Mucosa of rectum (tissue), 2 donors: ENCODE measurements around the gene PIGT.

Source experiments
- H3K27ac ChIP-seq, 2 donors: one replicate each; pipeline ENCODE4 v1.7.0; 2013; ENCODE audit warnings: inconsistent platforms in 2 of 2, low read depth in 2 of 2, low read length in 2 of 2
- H3K27me3 ChIP-seq, 2 donors: one replicate each; pipeline ENCODE4 v1.7.0; 2013; ENCODE audit warnings: low read length in 2 of 2; ENCODE audit not compliant: control insufficient read depth in 2 of 2, insufficient read depth in 2 of 2
- H3K36me3 ChIP-seq, 2 donors: one replicate each; pipeline ENCODE4 v1.7.0; 2013; ENCODE audit warnings: low read length in 2 of 2; ENCODE audit not compliant: control insufficient read depth in 2 of 2, insufficient read depth in 2 of 2
- H3K4me1 ChIP-seq, 2 donors: one replicate each; pipeline ENCODE4 v1.7.0; 2013; ENCODE audit warnings: low read length in 2 of 2, mild to moderate bottlenecking in 1 of 2; ENCODE audit not compliant: control insufficient read depth in 2 of 2, insufficient read depth in 2 of 2
- H3K4me3 ChIP-seq, 2 donors: one replicate each; pipeline ENCODE4 v1.7.0; 2013; ENCODE audit warnings: low read length in 2 of 2
- H3K9ac ChIP-seq, 2 donors: one replicate each; pipeline ENCODE4 v1.7.0; 2013; ENCODE audit warnings: low read length in 2 of 2, low read depth in 1 of 2, mild to moderate bottlenecking in 1 of 2
- H3K9me3 ChIP-seq, 2 donors: one replicate each; pipeline ENCODE4 v1.7.0; 2013; ENCODE audit warnings: low read length in 2 of 2; ENCODE audit not compliant: control insufficient read depth in 2 of 2
- donor health status: healthy.
- donor health status: Normal muscosa, but diverticular disease.

The PIGT gene

DNA sequence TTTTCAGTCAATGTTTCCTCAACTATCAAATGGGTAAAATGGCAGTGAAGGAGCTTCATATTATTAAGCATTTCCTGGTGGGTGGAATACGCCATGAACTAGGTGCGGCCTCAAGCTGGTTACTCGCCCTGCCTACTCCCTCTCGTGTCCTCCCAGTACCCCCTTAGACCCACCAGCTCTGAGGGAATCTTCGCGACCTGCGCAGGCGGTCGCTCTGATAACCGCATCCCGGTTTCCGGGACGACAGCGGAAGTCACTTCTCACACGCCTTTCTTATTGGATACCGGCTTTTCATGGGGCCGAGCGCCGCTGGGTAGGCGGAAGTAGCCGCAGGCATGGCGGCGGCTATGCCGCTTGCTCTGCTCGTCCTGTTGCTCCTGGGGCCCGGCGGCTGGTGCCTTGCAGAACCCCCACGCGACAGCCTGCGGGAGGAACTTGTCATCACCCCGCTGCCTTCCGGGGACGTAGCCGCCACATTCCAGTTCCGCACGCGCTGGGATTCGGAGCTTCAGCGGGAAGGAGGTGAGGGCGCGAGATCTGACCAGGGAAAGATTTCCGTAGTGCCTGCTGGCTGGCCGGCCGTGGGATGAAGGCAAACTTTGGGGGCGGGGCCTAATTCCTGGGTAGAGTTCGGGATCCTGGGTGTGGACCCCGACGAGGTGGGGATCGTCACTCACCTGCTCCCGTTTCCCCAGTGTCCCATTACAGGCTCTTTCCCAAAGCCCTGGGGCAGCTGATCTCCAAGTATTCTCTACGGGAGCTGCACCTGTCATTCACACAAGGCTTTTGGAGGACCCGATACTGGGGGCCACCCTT lies at the start of gene PIGT:
Gene PIGT (plus strand): TSS at position 320 of the 816 bp plus-strand sequence. CDS start 16 bp downstream, at position 336.
- no peaks in the 10 kb centered on the region for H3K9me3 ChIP-seq
- H3K36me3 ChIP-seq, result peaks cover 12 to 25% of the 10 kb centered on the region in 2 donors
- peak within 1 kb of the TSS; percentile 89 to 94 for H3K9ac ChIP-seq
- peak within 1 kb of the TSS; percentile 85 to 87 for H3K27ac ChIP-seq
- H3K27me3 ChIP-seq, result no peaks in the 10 kb centered on the region
- peak within 1 kb of the TSS; percentile 92 to 97 for H3K4me3 ChIP-seq
- H3K4me1 ChIP-seq, result peaks cover 50 to 63% of the 10 kb centered on the region in 2 donors

DNA sequence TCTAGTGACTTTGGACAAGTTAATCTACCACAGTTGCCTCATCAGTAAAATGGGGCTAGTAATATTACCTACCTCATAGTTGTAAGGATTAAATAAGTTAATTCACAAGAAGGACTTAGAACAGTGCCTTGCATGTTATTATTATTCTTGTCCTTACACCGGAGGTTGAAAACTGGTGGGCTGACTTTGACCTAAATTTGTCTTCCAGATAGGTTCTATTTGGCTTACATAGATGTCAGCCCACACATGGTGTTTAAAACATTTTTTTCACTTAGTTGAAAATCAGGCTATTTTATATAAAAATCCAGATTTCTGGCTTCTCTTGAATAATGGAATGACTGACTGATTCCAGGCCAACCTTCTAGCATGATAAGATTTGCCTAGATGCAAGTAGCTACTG lies 49.7 kb upstream of the PIGT start:
- peaks cover 23 to 26% of the 10 kb centered on the region in 2 donors for H3K4me1 ChIP-seq

DNA sequence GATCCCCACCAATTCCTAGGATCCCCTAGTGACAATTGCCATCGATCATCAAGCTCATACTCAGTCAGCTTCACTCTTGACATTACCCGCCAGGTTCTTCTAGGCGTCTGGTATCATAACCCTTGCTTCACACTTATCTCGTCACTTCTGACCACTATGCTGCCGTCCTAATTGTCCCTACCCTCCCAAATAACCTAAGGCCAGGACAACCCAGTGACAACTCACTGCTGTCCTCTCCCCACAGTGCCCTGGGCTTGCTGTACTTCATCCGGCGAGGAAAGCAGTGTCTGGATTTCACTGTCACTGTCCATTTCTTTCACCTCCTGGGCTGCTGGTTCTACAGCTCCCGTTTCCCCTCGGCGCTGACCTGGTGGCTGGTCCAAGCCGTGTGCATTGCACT lies 49.3 kb upstream of the PIGT start:
- Histone ChIP-seq H3K36me3 (peaks cover 25 to 30% of the 10 kb centered on the region in 2 donors), H3K4me1 (peaks cover 23 to 26% of the 10 kb centered on the region in 2 donors), H3K9me3 (no peaks in the 10 kb centered on the region), H3K9ac (no peak overlapping the region), H3K27me3 (no peaks in the 10 kb centered on the region), H3K4me3 (no peak overlapping the region), H3K27ac (no peak overlapping the region)

More for the DNA sequence above, 49.7 kb upstream of the PIGT start:
- no peaks in the 10 kb centered on the region for H3K9me3 ChIP-seq
- H3K4me3 ChIP-seq, result no peak overlapping the region
- no peaks in the 10 kb centered on the region for H3K27me3 ChIP-seq
- peaks cover 25 to 30% of the 10 kb centered on the region in 2 donors for H3K36me3 ChIP-seq
- H3K9ac ChIP-seq, result no peak overlapping the region
- H3K27ac ChIP-seq, result no peak overlapping the region

DNA sequence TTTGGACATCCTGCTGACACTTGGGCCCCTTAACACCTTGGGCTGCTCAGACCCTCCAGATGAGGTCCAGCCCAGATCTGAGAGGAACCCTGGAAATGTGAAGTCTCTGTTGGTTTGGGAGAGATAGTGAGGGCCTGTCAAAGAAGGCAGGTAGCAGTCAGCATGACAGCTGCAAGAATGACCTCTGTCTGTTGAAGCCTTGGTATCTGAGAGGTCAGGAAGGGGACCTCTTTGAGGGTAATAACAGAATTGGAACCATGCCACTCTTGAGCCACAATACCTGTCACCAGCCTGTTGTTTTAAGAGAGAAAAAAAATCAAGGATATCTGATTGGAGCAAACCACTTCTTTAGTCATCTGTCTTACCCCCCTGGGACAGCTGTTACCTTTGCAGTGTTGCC lies 48.8 kb upstream of the PIGT start:
- Histone ChIP-seq H3K27me3 (no peaks in the 10 kb centered on the region), H3K4me3 (no peak overlapping the region), H3K36me3 (peaks cover 25 to 30% of the 10 kb centered on the region in 2 donors), H3K27ac (no peak overlapping the region), H3K9ac (no peak overlapping the region), H3K9me3 (no peaks in the 10 kb centered on the region), H3K4me1 (peaks cover 23 to 28% of the 10 kb centered on the region in 2 donors)

DNA sequence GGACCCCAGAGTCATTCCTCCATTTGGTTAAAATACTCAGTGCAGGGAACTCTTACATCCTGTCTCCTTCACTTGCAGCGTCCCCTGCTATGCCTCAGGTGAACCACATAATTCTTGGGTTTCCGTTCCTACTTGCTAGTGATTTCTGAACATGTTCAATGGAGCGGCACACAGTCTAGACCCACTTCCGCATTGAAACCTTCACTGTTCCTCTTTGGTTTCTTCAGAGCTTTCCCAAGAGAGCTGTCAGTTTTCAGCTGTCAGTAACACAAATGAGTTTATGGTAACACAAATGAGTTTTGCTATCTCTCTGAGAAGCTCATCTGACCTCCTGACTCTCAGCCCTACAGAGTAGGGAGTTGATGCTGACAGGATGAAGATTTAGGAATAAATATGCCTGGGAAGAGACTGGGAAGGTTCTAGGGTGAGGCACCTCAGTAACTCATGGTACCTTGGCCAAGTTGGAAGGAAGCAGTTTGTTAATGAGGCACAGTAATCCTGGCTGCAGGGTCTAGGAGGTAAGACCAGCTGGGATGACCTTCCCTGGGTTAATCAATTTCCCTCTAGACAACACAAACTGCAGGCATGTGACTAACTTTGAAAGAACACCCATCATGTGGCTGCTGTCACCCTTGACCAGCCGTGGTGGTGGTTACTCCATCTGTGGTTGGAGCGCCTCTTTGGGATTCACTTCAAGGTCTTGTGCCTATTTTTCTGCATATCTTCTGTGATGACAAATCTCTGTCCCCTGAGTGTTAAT lies 47.5 kb upstream of the PIGT start:
- Histone ChIP-seq H3K27me3 (no peaks in the 10 kb centered on the region), H3K4me1 (peaks cover 19 to 30% of the 10 kb centered on the region in 2 donors), H3K27ac (peak overlapping the region; percentile 43 to 64), H3K9ac (peak overlapping the region in 1 of 2 donors; percentile 43), H3K36me3 (peaks cover 25 to 30% of the 10 kb centered on the region in 2 donors), H3K9me3 (no peaks in the 10 kb centered on the region), H3K4me3 (peak overlapping the region; percentile 12 to 41)

DNA sequence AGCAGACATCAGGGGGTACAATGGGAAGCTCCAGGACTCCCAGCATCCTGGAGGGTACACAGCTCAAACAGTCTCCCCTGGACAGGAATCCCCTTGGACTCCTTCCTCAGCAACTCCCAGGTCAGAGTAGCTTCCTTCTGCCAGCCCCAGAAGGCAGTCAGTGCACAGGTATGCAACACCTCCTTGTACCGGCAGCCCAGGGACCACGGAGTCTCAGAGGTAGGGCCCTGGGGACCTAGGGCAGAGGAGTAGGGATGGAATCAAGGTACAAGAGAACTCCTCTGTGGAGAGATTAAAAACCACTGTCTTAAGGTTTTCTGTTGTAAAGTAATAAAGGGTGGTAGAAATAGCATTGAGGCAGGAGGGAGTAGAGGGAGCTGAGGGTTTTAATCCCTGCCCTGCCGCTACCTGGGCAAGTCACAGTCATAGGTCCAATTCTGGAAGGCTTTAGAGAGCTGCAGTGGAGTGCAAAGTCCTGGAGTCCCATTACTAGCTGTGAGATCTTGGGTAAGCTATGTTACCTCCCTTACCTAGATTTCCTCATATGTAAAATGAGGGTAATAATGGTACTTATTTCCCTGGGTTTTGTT lies 45.3 kb upstream of the PIGT start:
- H3K4me1 ChIP-seq, result peaks cover 4 to 25% of the 10 kb centered on the region in 2 donors
- no peak overlapping the region for H3K9ac ChIP-seq
- H3K27me3 ChIP-seq, result no peaks in the 10 kb centered on the region
- no peak overlapping the region for H3K4me3 ChIP-seq
- H3K9me3 ChIP-seq, result no peaks in the 10 kb centered on the region
- peaks cover 22 to 25% of the 10 kb centered on the region in 2 donors for H3K36me3 ChIP-seq
- no peak overlapping the region for H3K27ac ChIP-seq

DNA sequence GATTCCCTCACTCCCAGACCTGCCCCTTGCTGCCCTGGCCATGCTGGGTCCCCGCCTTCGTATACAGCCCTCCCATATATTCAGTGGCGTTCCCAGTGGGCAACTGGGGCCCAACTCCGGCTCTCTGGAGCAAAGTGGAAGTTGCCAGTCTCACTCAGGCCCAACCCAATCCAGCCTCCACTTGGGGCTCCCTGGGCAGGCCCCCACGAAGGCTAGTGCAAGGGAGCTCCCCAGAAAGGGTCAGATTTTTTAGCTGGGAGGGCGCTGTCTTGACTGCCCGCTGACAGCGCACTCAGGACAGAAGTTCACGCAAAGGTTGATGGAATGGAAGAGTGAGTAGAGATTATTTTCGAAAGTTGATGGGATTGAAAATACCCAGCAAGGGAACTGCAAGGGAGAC lies 43.7 kb upstream of the PIGT start:
- Histone ChIP-seq H3K9ac (no peak overlapping the region), H3K4me1 (peaks cover 4 to 22% of the 10 kb centered on the region in 2 donors), H3K9me3 (no peaks in the 10 kb centered on the region), H3K36me3 (peaks cover 9 to 11% of the 10 kb centered on the region in 2 donors), H3K27me3 (no peaks in the 10 kb centered on the region), H3K4me3 (no peak overlapping the region), H3K27ac (peak overlapping the region in 1 of 2 donors; percentile 16)

DNA sequence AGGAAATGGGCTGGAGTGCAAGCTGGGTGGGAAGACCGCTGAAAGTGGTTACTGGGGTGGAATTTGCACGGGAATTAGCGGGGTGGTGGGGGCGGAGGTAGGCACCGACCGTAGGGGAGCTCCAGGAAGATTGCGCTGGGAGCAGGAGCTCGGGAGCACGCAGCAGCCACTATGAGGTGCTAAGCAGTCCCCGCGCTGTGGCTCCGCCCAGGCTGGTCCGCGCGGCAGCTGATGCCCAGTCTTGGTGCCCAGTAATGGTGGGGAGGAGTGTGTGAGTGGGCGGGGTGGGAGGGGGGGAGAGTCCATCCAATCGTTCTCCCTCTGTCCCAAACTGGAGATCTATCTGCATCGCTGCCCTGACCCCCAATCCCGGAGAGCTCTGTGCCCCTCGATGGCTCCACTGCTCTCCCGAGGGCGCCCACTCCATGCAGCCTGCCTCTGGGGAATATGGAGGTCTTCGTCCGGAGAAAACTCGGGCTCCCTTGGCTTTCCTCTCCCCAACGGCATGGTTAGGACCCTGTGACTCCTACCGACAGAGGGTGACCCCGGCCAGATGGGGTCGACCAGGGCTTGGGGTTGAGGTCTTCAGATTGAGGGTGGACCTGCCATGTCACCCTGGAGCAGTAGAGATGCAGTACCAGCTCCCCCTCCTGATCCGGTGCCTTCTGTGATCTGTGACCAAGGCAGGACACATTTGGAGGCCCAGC lies 43.1 kb upstream of the PIGT start:
- peaks cover 4 to 8% of the 10 kb centered on the region in 2 donors for H3K36me3 ChIP-seq
- no peaks in the 10 kb centered on the region for H3K9me3 ChIP-seq
- H3K4me1 ChIP-seq, result peaks cover 4 to 16% of the 10 kb centered on the region in 2 donors
- H3K4me3 ChIP-seq, result peak overlapping the region; percentile 66 to 89
- peak overlapping the region in 1 of 2 donors; percentile 65 for H3K9ac ChIP-seq
- peak overlapping the region; percentile 74 to 76 for H3K27ac ChIP-seq
- no peaks in the 10 kb centered on the region for H3K27me3 ChIP-seq

DNA sequence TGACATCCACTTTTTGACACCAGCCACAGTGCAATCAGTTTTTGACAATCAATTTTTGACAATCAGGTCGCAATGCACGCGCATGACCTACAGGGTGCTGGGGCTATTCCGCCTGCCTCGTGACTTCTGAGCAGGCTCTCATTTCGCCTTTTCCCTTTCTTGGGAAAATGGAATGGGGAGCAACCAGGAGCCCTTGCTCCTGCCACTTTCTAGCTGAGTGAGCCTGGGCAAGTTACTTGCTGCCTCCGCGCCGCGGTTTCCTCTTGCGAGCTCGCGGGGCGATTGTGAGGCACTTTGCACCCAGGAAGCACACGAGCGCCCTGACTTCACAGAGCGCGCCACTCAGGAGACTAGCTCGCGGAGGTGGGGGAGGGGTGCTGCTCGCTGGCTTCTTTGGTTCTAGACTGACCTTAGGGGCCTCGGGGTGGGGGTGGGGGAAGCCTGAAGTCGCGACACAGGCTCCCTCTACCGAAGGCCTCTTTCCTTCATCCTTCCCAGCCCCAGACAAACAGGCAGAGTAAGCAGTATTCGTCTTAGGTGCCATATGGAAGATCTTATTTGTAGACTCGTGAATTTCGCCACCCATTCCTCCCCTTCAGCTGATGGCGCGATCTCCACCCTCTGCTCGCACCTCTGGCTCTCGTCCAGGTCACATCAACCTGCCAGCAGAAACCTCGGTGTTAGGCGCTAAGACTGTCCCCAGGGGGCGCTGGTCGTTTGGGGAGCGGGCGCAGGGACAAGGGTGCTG lies 42.4 kb upstream of the PIGT start:
- Histone ChIP-seq H3K4me3 (peak overlapping the region; percentile 66 to 89), H3K27ac (peak overlapping the region; percentile 74 to 76), H3K9ac (peak overlapping the region; percentile 65), H3K27me3 (no peaks in the 10 kb centered on the region), H3K4me1 (peaks cover 4 to 14% of the 10 kb centered on the region in 2 donors), H3K9me3 (no peaks in the 10 kb centered on the region), H3K36me3 (peaks cover 0 to 2% of the 10 kb centered on the region in 2 donors)
